Measurements from ENCODE around the gene SHH.

The SHH gene

GRCh38 chr7:155763691-155764437, 48.4 kb downstream of the SHH start:
- ATAC-seq = peak; percentile 80
- DNase-seq = peak; percentile 77

DNA sequence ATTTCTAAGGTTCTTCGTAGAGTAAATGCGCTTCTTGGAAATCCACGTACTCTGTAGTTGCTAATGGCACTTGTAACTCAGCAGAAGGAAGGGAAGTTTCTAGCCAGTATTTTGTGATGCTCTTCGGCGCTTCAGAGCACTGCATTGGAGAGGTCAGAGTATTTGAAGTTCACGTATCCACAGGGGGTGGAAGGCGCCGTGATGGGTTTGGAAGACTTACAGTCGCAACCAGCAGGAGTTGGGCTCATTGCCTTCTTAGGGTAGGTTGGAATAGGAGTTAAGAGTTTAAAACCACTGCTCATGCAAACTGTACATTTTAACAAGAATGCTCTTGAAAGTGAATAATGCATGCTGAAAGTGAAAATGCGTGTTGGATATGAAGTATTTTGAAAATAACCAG, 49.1 kb downstream of the SHH start:
- no peak for ATAC-seq
- no peak for DNase-seq

DNA sequence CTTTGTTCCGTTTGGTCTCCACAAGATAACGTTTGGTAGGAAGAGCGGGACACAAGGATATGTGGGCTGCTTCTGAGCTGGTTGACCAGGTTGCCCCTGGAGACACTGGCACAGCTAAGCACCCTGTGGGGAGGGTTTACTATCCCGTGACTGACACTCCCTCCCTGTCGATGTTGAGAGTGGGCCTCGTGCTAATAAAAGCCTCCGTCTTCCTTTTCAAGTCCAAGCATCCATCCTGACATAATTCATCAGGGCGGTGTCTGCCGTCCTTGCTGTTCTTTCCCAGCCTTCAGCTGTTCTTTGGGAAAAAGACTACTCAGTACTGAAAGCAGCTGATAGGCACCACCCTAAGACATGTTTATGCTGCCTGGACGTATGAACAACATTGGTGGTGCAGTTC, 49.6 kb downstream of the SHH start:
- DNase-seq = no peak

DNA sequence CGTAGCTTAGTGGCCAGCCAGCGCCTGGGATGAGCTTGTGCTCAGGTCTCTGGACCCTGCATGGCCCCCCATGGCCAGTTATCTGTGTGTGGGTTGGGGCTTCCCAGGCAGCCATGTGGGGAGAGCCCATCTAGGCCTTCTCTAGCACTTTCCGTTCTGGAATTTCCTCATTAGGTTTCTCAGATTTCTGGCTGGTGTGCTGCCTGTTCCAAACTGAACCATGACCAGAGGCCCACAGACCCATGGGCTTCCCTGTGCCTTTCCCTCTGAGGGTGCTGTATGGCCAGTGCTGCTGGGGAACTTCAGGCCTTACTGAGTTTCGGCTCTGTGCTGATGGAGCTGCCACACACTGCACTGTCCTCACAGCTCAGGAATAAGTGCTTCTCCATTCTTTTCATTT, 50.2 kb downstream of the SHH start:
- DNase-seq (no peak), ATAC-seq (no peak)

More for the DNA sequence above, 49.6 kb downstream of the SHH start:
- no peak for ATAC-seq

DNA sequence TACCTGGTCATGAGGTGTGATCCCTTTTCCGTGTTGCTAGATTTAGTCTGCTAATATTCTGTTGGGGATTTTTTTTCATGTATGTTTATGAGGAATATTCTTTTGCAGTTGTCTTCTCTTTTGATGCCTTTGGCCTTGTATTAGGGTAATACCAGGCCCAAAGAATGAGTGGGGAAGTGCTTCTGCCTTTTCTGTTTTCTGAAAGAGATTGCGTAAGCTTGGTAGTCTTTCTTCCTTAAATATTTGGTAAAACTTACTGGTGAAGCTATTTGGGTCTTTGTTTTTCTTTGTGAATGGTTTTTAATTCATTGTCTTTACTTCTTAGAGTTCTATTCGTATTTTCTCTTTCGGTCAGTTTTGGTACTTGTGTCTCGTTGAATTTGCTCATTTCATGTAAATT, 51.1 kb downstream of the SHH start:
- ATAC-seq (no peak), DNase-seq (no peak)

DNA sequence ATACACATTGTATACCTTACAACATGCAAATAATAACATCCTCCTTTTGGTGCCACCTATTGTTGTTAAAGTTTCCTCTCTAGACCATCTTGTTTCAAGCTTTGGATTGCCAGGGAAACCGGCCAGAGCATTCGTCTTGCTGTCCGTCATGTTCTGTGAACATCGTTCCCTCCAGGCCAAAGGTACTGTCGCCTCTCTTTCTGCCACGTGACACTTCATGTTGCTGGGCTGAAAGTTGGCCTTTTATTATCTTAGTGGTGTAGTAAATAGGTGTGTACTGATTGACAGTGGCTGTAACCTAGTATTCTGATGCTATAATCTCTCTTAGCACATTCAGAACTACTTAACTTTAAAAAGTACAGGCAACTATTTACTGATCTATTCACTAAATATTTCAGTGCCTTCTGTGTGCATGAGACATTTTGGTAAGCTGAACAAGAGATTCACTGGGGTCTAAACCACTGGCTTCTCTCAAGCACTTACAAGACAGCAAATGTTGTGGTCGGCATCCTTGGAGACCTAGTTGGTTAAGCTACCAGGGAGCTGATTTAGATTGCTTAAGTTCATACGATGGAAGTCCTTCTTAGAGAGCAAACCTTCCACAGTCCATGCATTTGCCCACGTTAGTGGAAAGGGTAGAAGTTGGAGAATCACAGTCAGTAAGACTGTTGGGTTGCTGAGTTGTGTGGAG, 52.4 kb downstream of the SHH start:
- ATAC-seq = no peak
- no peak for DNase-seq

- DNase-seq (no peak), ATAC-seq (no peak)
Measured at GRCh38 chr7:155758348-155758747, 53.9 kb downstream of the SHH start.

DNA sequence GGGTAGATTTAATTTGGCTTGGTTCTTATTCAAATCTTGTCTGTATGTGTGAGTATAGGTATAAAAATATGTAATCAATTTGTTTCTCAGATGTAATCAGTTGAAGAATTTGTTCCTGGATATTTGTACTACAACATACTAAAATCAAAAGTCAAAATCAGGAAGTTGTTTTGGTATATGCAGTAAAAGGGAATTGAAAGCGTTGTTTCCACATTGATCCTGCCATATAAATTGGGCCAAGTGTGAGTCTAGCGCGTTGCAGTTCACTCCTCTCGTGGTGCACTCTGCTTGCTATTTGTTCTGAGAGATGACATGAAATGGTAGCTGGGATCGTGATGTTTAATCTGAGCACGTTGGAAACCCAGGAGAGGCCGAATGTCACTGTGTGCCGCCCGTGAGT, 55.9 kb downstream of the SHH start:
- no peak for ATAC-seq
- no peak for DNase-seq

DNA sequence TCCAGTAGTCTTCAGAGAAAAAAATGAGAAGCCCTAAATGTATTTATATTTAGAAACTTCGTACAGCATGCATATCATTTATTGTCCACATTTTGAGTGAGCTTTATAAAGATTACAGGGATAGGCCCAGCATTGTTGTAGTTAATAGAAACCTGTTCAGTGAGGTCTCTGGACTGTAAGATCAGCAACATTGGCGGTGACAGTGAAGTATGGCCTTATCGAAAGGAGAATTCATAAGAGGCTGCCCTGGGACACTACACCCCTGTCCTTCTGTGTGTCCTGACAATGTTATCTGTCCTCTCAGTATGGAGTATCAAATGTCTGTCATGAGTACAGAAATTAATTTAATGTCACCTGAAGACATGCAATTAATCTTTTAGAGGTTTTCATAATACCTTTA, 57.2 kb downstream of the SHH start:
- ATAC-seq (no peak), DNase-seq (no peak)

- ATAC-seq (peak; percentile 44), DNase-seq (no peak)
Measured at GRCh38 chr7:155754165-155754564, 58.1 kb downstream of the SHH start.

GRCh38 chr7:155753446-155753965, 58.8 kb downstream of the SHH start:
- ATAC-seq = no peak
- DNase-seq = no peak

DNA sequence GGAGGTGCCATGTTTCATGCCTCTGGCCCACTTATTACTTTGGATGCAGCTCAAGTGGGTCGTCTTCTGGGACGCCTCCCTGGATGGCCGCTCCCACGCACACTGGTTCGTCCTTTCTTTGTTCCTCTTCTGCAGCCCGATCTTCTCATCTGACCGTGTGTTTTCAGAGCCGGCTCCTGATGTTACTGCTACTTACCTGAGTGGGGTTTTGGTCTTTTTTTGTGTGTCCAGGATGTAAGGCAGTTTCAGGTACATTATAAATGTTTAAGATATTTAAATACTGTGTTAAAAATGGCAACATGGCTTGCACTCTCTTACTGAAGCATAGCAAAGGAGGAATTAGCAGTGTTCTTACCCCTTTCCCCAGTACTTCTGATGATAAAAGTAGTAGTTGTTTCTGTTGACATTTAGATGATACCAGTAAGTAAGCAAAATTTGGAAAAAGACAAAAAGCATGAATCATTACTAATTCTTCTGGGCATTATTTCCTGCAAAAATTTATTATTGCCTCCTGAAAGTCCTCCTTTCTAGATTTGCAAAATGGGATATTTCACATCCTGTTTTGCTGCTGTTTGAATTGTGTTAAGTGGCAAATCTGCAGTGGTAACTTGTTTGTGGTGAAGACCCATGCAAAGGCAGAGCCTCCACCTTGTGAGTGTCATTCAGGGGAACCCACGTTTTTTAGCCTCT, 59.4 kb downstream of the SHH start:
- ATAC-seq = no peak
- no peak for DNase-seq

GRCh38 chr7:155751409-155751808, 60.9 kb downstream of the SHH start:
- DNase-seq (no peak), ATAC-seq (peak; percentile 65)

- ATAC-seq = no peak
- DNase-seq = no peak
Measured at GRCh38 chr7:155750255-155751125, 61.8 kb downstream of the SHH start.

All from stimulated activated naive CD8-positive, alpha-beta T cell treated with anti-CD3 and anti-CD28 coated beads, Interleukin-15, Interleukin-2, amounts not matched to agents 100 U/mL and 50 U/mL, for 24 hours (primary cell).